Adrenal gland (tissue), 12 donors: ENCODE data around the gene GABBR1. TPM values are rescaled to one million over a fixed set of nuclear protein-coding genes. Genes with fewer than 3 reads are reported as not detected.

Source experiments
- DNase-seq, 7 donors: peaks; one replicate each; pipeline ENCODE4 v3.0.0-alpha.2; 2019 to 2020
- H3K27ac ChIP-seq, 5 donors: fragments of 200-600 bp; sonication (generic) in 4 of 5; 1 replicate in 3 of 5; 2 replicates in 2 of 5; pipeline versions ENCODE4 v1.5.1 to v1.8.0; 2016 to 2020; ENCODE audit warnings: mild to moderate bottlenecking in 1 of 5
- H3K27me3 ChIP-seq: fragments of 200-600 bp; 2 replicates; pipeline ENCODE4 v1.8.0; 2021
- H3K36me3 ChIP-seq, 2 donors: fragments of 200-600 bp; replicated peaks in 1 of 2; 1 replicate in 1 of 2; 2 replicates in 1 of 2; pipeline versions ENCODE4 v1.5.1 to v1.8.0; 2018 to 2022
- H3K4me1 ChIP-seq, 2 donors: fragments of 200-600 bp; replicated peaks in 1 of 2; 1 replicate in 1 of 2; 2 replicates in 1 of 2; pipeline versions ENCODE4 v1.5.1 to v1.8.0; 2018 to 2021
- H3K4me3 ChIP-seq, 4 donors: fragments of 200-600 bp; sonication (generic) in 3 of 4; one replicate each; pipeline ENCODE4 v1.5.1; 2016 to 2018
- H3K9me3 ChIP-seq, 3 donors: fragments of 200-600 bp; sonication (generic) in 1 of 3; replicated peaks in 1 of 3; 1 replicate in 2 of 3; 2 replicates in 1 of 3; pipeline versions ENCODE4 v1.5.1 to v1.8.0; 2016 to 2021
- POLR2A ChIP-seq, 2 donors: fragments of 450-650 bp; IDR thresholded peaks; one replicate each; pipeline ENCODE4 v1.6.1; 2017; ENCODE audit warnings: antibody characterized with exemption in 2 of 2, mild to moderate bottlenecking in 2 of 2, moderate library complexity in 1 of 2
- WGBS, 4 donors: extraction: QIAGEN DNeasy Blood & Tissue Kit in 2 of 4; methylation state at CpG; one replicate each; pipeline versions ENCODE4 v1.1.5 to v1.1.7; 2013 to 2017; 5-methylcytosine and 5-hydroxymethylcytosine counted together
- intact Hi-C, 2 donors: fragments of 100-400 bp; cut with DNase I; formaldehyde crosslinking; loops; one replicate each; pipeline versions ENCODE4 v1.14.1 to v1.15.0; 2022 to 2023
- polyA plus RNA-seq, 3 donors: library from polyadenylated mRNA; stranded (reverse); fragments of 200-250 nt in 2 of 3; fragments of 350-450 nt in 1 of 3; fragmentation: Illumina TruSeq in 1 of 3; extraction: RNeasy Lipid Tissue Mini Kit (QIAGEN cat#74804) in 1 of 3; gene quantifications; one replicate each; pipeline ENCODE4 v1.2.3, GENCODE V29; 2013 to 2014
- total RNA-seq, 9 donors: library from RNA; depleted of rRNA in 4 of 9; stranded (reverse); fragments of >200 nt in 4 of 9; fragments of 120-200 nt in 1 of 9; fragmentation: NEBNext Ultra II Directional in 1 of 9; extraction: Animal tissue kit (Norgen Biotek cat#: 25700) in 1 of 9; gene quantifications; one replicate each; pipeline versions ENCODE4 v1.1.0 to v1.2.4, GENCODE V29; 2013 to 2023
- TF ChIP-seq, protein P1 (sequence below), 6 experiments: fragments of 450-650 bp in 4 of 6; fragments of 200-600 bp in 2 of 6; sonication (generic) in 1 of 6; IDR thresholded peaks; 1 replicate in 5 of 6; 2 replicates in 1 of 6; pipeline versions ENCODE4 v1.5.1 to v1.8.0; 2016 to 2021; ENCODE audit warnings: antibody characterized with exemption in 6 of 6, mild to moderate bottlenecking in 2 of 6, moderate library complexity in 1 of 6
- donor health status: healthy with polysubstance abuse.
- donor health status: Bipolar disorder and iron deficiency.
- donor health status: DM: yes; HTN: yes; CAD: no.
- donor health status: DM: no; HTN: no; CAD: no.
- donor health status: DM: no; HTN: no; CAD: no.
- donor health status: DM: yes; HTN: yes; CAD: no.

GABBR1 gene
- total and polyA plus RNA-seq, 12 donors, result 6.9 to 68.9 (median 18.1) TPM

DNA sequence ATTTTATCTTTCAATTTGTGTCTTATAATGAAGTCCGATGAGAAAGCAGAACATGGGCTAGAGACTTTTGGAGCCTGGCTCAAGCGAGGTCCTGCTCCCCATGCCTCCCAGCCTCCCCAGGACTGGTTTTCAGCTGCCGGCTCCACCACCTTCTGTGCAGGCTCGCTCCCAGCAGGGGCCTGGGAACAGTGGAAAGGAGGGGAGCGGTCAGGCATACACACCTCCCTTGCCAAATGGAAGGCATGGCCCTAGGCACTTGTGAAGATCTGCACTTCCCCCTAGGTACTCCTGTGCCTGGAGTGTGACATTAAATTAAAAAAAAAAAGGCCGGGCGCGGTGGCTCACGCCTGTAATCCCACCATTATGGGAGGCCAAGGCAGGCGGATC is 19.2 kb upstream of the GABBR1 start:
- Histone ChIP-seq H3K27me3 (peaks cover 4% of the 10 kb centered on the region), H3K4me1 (peaks cover 0 to 15% of the 10 kb centered on the region in 2 donors), H3K27ac (no peak overlapping the region), H3K36me3 (no peaks in the 10 kb centered on the region), H3K4me3 (no peak overlapping the region), H3K9me3 (no peaks in the 10 kb centered on the region)
- intact Hi-C loops, result no loop called here
- no peak for DNase-seq
- WGBS, 4 donors, result 78 to 83% (median 81%) methylated on average over 8 to 10 of the region's 10 CpGs
- TF ChIP-seq POLR2A (IDR thresholded peaks at IDR 0.05), result no peak
- TF ChIP-seq, protein P1, sequence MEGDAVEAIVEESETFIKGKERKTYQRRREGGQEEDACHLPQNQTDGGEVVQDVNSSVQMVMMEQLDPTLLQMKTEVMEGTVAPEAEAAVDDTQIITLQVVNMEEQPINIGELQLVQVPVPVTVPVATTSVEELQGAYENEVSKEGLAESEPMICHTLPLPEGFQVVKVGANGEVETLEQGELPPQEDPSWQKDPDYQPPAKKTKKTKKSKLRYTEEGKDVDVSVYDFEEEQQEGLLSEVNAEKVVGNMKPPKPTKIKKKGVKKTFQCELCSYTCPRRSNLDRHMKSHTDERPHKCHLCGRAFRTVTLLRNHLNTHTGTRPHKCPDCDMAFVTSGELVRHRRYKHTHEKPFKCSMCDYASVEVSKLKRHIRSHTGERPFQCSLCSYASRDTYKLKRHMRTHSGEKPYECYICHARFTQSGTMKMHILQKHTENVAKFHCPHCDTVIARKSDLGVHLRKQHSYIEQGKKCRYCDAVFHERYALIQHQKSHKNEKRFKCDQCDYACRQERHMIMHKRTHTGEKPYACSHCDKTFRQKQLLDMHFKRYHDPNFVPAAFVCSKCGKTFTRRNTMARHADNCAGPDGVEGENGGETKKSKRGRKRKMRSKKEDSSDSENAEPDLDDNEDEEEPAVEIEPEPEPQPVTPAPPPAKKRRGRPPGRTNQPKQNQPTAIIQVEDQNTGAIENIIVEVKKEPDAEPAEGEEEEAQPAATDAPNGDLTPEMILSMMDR (IDR thresholded peaks at IDR 0.05), result no peak

DNA sequence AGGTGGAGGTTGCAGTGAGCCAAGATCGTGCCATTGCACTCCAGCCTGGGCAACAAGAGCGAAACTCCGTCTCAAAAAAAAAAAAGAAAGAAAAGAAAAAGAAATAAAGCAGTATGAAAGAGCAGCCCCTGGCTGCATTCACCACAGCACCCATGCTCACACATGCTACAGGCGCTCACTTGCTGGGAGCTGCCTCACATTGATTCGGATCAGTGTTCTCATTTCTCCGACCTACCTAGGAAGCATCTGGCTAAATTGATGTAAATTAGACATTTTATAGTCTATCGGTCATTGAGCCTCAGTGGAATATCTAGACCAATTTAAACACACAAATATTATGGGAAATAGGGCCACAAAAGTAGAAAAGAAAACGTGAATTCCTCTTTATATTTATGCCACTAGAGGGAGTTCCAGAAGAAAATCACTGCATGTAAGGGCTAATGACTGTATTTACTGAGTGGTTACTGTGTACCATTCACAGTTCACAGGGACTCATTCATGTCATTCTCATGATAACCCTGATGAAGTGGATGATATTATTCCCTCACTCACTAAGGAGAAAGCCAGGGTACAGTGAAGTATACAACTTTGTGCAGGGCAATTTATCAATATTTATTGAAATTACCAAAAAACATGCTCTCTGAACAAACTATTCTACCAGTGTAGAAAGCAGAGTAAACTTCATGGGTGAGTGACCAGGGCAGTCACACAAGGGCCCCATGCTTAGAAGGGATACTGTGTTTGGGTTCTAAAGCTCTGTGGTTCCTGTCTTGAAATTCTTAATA is 18.6 kb upstream of the GABBR1 start:
- no peaks in the 10 kb centered on the region for H3K36me3 ChIP-seq
- H3K27me3 ChIP-seq, result peaks cover 4% of the 10 kb centered on the region
- DNase-seq, result no peak
- WGBS, 4 donors, result 62 to 76% (median 67%) methylated on average over 8 of the region's 8 CpGs
- no peaks in the 10 kb centered on the region for H3K9me3 ChIP-seq
- H3K27ac ChIP-seq, result no peak overlapping the region
- peaks cover 0 to 15% of the 10 kb centered on the region in 2 donors for H3K4me1 ChIP-seq
- TF ChIP-seq POLR2A (IDR thresholded peaks at IDR 0.05), result no peak
- TF ChIP-seq, protein P1 (IDR thresholded peaks at IDR 0.05), result peak; percentile 37 to 70 (median 50)
- H3K4me3 ChIP-seq, result no peak overlapping the region
- intact Hi-C loops, result no loop called here

DNA sequence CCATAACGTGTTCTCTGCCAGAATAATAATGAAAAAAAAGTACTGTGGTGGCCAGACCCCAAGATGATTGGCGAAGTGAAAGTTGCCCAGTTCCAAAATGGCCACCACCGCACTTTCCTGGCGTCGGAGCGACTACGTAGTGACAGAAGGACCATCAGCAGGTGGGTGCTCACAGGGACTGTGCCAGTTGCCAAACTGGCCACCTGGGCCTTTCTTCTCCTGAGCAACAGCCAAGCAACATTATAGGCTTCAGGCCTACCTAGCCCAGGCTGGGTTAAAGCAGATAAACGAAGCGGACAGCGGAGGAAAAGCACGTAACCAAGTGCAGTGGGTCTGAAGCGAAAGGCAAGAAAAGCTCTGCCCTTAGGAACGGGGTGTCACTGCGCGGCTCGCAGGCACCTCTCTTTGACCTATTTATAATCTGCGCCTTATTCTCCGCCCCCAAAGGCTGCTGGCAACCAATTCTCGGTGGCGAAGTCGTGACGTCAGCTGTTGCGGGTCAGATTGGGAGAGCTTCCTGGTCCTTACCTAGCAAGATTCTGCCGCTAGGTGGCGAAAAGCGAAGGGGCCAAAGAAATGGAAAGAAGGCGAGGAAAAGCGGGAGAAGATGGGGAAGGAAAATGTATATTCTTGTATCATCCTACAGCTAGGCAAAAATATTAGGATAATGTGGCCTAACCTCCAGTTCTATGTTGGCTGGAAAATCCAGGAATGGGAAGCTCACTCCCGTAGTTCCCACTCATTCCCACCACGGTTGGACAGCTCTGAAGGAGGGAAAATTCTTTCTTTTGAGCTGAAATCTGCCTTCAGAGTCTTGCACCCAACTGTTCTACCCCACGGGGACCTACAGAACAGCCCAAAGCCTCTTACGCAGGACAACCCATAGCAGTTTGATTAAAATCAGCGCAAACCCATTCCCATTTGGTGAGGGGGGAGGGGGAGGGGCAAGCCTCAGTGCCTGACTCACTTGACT is 17.0 kb upstream of the GABBR1 start:
- WGBS, 4 donors, result 4 to 6% (median 4%) methylated on average over 30 to 33 of the region's 33 CpGs
- DNase-seq, result peak; percentile 98 to 100 (median 99)
- Histone ChIP-seq H3K36me3 (no peaks in the 10 kb centered on the region), H3K27me3 (peaks cover 4% of the 10 kb centered on the region), H3K27ac (peak overlapping the region; percentile 73 to 96 (median 94)), H3K4me3 (peak overlapping the region in 3 of 4 donors; percentile 35 to 71 (median 57)), H3K9me3 (no peaks in the 10 kb centered on the region), H3K4me1 (peaks cover 0 to 15% of the 10 kb centered on the region in 2 donors)
- peak; percentile 76 to 86 for TF ChIP-seq POLR2A (IDR thresholded peaks at IDR 0.05)
- TF ChIP-seq, protein P1 (IDR thresholded peaks at IDR 0.05), result peak; percentile 91 to 96 (median 94)
- intact Hi-C loops, result no loop called here
